Kidney (tissue), 14 donors: ENCODE data around the gene PARP11. TPM values are rescaled to one million over a fixed set of nuclear protein-coding genes. Genes with fewer than 3 reads are reported as not detected.

Experiments used
- DNase-seq, 5 donors: peaks; one replicate each; pipeline ENCODE4 v3.0.0-alpha.2; 2013 to 2020
- FAIRE-seq: peaks from 2 replicates; lab custom pipeline; 2012; peaks lifted over from hg19 to GRCh38; lab: Jason Lieb, UNC
- H3K27ac ChIP-seq, 2 donors: one replicate each; pipeline ENCODE4 v1.7.0; 2013; ENCODE audit warnings: low read depth in 2 of 2, low read length in 2 of 2, inconsistent platforms in 1 of 2
- H3K27me3 ChIP-seq: one replicate; pipeline ENCODE4 v1.7.1; 2013; ENCODE audit warnings: low read length, inconsistent platforms; ENCODE audit not compliant: control insufficient read depth, insufficient read depth
- H3K36me3 ChIP-seq, 3 donors: one replicate each; pipeline versions ENCODE4 v1.7.0 to v1.7.1; 2013; ENCODE audit warnings: low read length in 3 of 3, control low read depth in 1 of 3, inconsistent platforms in 1 of 3; ENCODE audit not compliant: insufficient read depth in 3 of 3, control insufficient read depth in 2 of 3
- H3K4me1 ChIP-seq, 3 donors: one replicate each; pipeline versions ENCODE4 v1.7.0 to v1.7.1; 2013; ENCODE audit warnings: low read length in 3 of 3, inconsistent platforms in 1 of 3, low read depth in 1 of 3; ENCODE audit not compliant: control insufficient read depth in 2 of 3, insufficient read depth in 2 of 3
- H3K4me3 ChIP-seq, 3 donors: one replicate each; pipeline versions ENCODE4 v1.7.0 to v1.8.1; 2013; ENCODE audit warnings: low read length in 3 of 3, control low read depth in 1 of 3, inconsistent platforms in 1 of 3
- H3K9ac ChIP-seq, 3 donors: one replicate each; pipeline versions ENCODE4 v1.7.0 to v1.7.1; 2013; ENCODE audit warnings: low read length in 3 of 3, control low read depth in 1 of 3, inconsistent platforms in 1 of 3
- H3K9me3 ChIP-seq, 3 donors: one replicate each; pipeline versions ENCODE4 v1.7.0 to v1.7.1; 2013; ENCODE audit warnings: low read length in 3 of 3, control low read depth in 1 of 3, inconsistent platforms in 1 of 3; ENCODE audit not compliant: control insufficient read depth in 2 of 3, insufficient read depth in 1 of 3
- CTCF ChIP-seq: IDR thresholded peaks from 3 replicates; pipeline ENCODE4 v1.5.1; 2012; ENCODE audit warnings: mild to moderate bottlenecking, moderate library complexity, borderline replicate concordance; ENCODE audit not compliant: insufficient read depth; ENCODE audit errors: extremely low read depth
- intact Hi-C: fragments of 100-400 bp; cut with DNase I; formaldehyde crosslinking; loops from one replicate; pipeline ENCODE4 v1.11.1; 2022
- polyA plus RNA-seq: library from polyadenylated mRNA; stranded (reverse); fragments of 350-450 nt; fragmentation: Illumina TruSeq; extraction: RNeasy Lipid Tissue Mini Kit (QIAGEN cat#74804); gene quantifications from one replicate; pipeline ENCODE4 v1.2.3, GENCODE V29; 2014; ENCODE audit warnings: low read depth, low replicate concordance; ENCODE audit not compliant: insufficient read depth
- total RNA-seq: library from RNA; stranded (reverse); fragmentation: NEBNext Ultra II Directional; extraction: Animal tissue kit (Norgen Biotek cat#: 25700); gene quantifications from one replicate; pipeline ENCODE4 v1.2.1, GENCODE V29; 2021
- donor health status: control.
- donor health status: control.
- donor health status: control.
- donor health status: control.
- donor health status: control.
- donor health status: DM: yes; HTN: yes; CAD: no.
- donor health status: Normal renal cell carcinoma (clear cell type).

Gene PARP11
- total and polyA plus RNA-seq, 2 donors from 2014 or later = 2.6 to 13.1 TPM

GRCh38 chr12:3816266-3816665, 56.9 kb downstream of the PARP11 start:
- DNase-seq = no peak
- TF ChIP-seq CTCF = no peak

GRCh38 chr12:3815094-3815766, 58.0 kb downstream of the PARP11 start:
- FAIRE-seq (no peak), DNase-seq (no peak)
- no peak overlapping the region for H3K27ac ChIP-seq
- intact Hi-C loops = no loop called here
- no peaks in the 10 kb centered on the region for H3K9me3 ChIP-seq
- no peaks in the 10 kb centered on the region for H3K4me1 ChIP-seq
- no peak overlapping the region for H3K4me3 ChIP-seq
- no peak for TF ChIP-seq CTCF
- no peak overlapping the region for H3K9ac ChIP-seq
- no peaks in the 10 kb centered on the region for H3K27me3 ChIP-seq
- peaks cover 0 to 2% (median 0%) of the 10 kb centered on the region in 3 donors for H3K36me3 ChIP-seq

More at GRCh38 chr12:3816266-3816665, 56.9 kb downstream of the PARP11 start:
- H3K36me3 ChIP-seq = peaks cover 0 to 4% (median 2%) of the 10 kb centered on the region in 3 donors
- no peaks in the 10 kb centered on the region for H3K4me1 ChIP-seq
- no peak overlapping the region for H3K9ac ChIP-seq
- no peaks in the 10 kb centered on the region for H3K27me3 ChIP-seq
- H3K27ac ChIP-seq = no peak overlapping the region
- no peaks in the 10 kb centered on the region for H3K9me3 ChIP-seq
- no peak overlapping the region for H3K4me3 ChIP-seq
- FAIRE-seq = no peak
- intact Hi-C loops = no loop called here

- Histone ChIP-seq H3K9me3 (no peaks in the 10 kb centered on the region), H3K4me3 (no peak overlapping the region), H3K36me3 (peaks cover 0 to 4% (median 0%) of the 10 kb centered on the region in 3 donors), H3K9ac (no peak overlapping the region), H3K4me1 (no peaks in the 10 kb centered on the region), H3K27ac (no peak overlapping the region), H3K27me3 (no peaks in the 10 kb centered on the region)
- intact Hi-C loops = no loop called here
- DNase-seq (no peak), FAIRE-seq (no peak)
- TF ChIP-seq CTCF = no peak
These were observed 62.7 kb downstream of the PARP11 start for GRCh38 chr12:3810540-3810939.
